Transverse colon (tissue), 1 donor: Measurements from ENCODE around the gene ZNF217.

Source experiments
- EP300 ChIP-seq: sonication (generic); formaldehyde crosslinking; IDR thresholded peaks from one replicate; pipeline ENCODE4 v1.6.1; 2017; ENCODE audit warnings: antibody characterized with exemption, low read depth
- POLR2A ChIP-seq: fragments of 450-650 bp; IDR thresholded peaks from one replicate; pipeline ENCODE4 v1.6.1; 2016; ENCODE audit warnings: antibody characterized with exemption, mild to moderate bottlenecking, moderate library complexity

DNA sequence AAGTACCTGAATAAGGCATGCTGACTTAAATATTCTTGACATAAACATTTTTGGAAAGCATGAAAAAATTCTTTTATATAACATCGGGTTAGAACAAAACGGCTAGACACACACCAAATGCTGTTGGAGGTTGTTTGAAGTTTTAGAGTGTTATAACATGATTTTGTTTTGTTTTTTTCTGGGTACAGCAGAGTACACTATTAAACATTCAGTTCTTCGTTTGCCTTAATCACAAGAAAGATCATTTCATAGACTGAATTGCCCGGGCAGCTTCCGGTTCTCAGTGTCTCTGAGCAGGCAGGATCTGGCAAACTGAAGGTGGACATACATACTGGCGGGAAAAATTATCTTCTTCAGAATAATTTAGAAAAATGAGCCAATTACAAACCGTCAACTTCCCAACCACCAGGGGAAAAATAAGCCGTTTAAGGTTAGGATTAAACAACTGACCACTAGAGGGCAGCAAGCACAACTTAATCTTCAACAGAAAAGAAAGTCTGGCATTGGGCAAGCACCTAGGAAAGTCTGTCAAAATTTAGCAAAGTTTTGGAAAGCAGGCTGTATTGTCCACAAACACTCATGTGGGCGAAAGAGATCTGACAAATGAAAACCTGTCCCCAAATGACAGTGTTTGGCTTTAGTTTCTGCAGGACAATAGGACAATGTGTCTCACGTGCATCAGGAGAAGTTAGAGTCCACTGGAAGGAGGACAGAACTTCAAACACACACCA is 15.0 kb downstream of the ZNF217 start:
- TF ChIP-seq POLR2A (no peak), EP300 (no peak)
